ENCODE data around the gene ZNF862.
"Not testable (repeated sequence)": the region's sequence is repeated elsewhere in the genome, so short reads cannot be mapped to it uniquely, and the experiment has no call there.

The ZNF862 gene

DNA sequence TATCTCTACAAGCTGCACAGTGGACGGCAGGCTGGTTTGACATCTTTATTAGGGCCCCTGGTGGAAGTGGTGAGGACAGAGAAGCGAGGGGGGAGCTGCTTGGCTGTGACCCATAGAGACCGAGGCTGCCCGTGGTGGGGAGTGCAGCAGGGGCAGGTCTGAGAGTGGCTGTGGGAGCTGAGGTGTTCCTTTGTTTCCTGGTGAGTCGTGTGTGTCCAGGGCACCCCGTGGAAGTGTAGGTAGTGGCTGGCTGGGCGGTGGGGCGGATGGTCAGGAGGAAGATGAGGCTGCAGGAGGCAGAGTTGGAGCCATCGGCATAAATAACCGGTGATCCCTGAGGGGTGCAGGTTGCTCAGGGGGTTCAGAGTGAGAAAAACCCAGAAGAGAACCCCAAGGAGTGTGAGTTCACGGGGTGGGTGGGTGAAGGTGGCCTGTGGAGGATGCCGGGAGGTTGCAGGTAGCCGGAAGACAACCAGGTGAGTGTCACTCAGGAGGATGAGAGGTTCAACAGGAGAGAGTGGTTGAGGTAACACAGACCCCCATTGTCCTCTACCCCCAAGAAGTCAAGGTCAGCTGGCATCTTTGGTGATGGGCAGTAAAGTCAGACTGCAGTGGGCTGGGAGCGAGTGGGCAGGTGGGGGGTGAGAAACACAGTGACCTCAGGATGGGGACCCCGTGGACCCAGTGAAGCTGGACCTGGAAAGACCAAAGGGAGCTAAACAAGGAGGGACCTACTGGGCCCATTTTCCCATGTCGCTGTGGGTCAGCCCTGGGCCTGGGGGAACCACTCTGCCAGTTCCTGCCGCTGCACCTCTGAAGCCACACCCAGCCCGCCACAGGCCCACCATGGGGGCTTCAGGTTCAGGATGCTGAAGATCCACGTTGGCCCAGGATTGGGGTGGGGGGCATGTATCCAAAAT, 43.4 kb downstream of the ZNF862 start:
- H3K9me3 Mint-ChIP-seq = no peaks in the 10 kb centered on the region
- peaks cover 14% of the 10 kb centered on the region for H3K4me1 Mint-ChIP-seq (ENCODE audit: low read depth)
- no peaks in the 10 kb centered on the region for H3K27me3 Mint-ChIP-seq
- H3K4me3 Mint-ChIP-seq = no peak overlapping the region
- no peak overlapping the region for H3K27ac Mint-ChIP-seq
- H3K36me3 Mint-ChIP-seq (ENCODE audit: low read depth) = peaks cover 14% of the 10 kb centered on the region

DNA sequence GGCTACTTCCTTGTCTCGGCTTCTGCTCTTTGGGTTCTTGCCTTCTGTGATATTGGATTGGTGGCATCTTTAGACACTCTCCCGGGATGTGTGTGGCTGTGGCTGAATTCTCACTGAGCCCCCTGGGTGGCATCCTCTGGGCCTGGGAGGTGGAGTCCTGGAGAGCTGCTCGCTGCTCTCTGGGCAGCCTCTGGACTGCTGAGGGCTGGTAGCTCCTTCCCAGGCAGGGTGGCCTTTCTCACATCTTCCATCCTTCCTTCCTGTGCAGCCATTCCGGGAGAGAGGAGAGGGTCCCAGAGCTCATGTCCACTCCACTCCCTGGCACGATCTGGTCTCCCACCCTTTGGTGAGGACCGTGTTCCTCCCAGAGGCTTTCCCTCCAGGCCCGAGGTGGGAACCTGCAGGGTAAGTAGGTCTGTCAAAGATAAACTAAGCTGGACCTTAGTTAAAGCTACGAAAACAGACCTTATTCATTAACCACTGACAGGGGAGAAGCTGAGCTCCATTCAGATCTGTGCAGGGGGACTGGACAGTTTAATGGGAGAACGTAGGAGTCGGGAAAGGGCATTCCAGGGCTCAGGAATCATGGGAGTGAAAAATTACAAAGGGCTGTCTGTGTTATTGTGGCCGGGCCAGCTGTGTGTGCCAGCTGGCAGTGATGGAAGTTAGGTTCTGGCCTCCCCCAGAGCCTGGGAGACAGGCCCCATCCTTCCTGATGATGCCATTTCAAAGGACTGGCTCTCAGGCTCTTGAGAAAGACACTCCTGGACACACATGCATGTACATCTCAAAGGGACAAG, 44.3 kb downstream of the ZNF862 start:
- no peak overlapping the region for H3K27ac Mint-ChIP-seq
- peaks cover 14% of the 10 kb centered on the region for H3K4me1 Mint-ChIP-seq (ENCODE audit: low read depth)
- no peaks in the 10 kb centered on the region for H3K9me3 Mint-ChIP-seq
- H3K36me3 Mint-ChIP-seq (ENCODE audit: low read depth) = peaks cover 10% of the 10 kb centered on the region
- no peak overlapping the region for H3K4me3 Mint-ChIP-seq
- no peaks in the 10 kb centered on the region for H3K27me3 Mint-ChIP-seq

DNA sequence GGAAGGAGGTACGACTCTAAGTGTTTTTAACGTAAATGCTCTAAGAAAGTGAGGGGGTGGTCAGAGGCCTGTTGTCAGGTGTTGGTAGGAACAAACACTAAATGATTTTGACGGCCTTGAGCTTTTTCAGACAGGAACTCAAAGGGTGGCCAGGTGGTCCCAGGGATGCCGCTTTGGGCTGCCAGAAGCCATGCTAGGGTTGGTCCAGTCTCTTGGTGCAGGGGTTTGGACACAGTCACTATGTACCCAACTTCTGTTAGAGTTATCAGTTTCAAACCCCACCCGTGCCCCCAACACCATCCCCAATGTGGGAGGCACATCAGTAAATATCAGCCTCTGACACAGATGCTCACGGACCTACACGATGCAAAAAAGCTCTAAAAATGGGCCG, 44.9 kb downstream of the ZNF862 start:
- no peak overlapping the region for H3K4me3 Mint-ChIP-seq
- peak overlapping the region; percentile 37 for H3K27ac Mint-ChIP-seq
- no peaks in the 10 kb centered on the region for H3K27me3 Mint-ChIP-seq
- H3K9me3 Mint-ChIP-seq = no peaks in the 10 kb centered on the region
- peaks cover 4% of the 10 kb centered on the region for H3K36me3 Mint-ChIP-seq (ENCODE audit: low read depth)
- peaks cover 8% of the 10 kb centered on the region for H3K4me1 Mint-ChIP-seq (ENCODE audit: low read depth)

DNA sequence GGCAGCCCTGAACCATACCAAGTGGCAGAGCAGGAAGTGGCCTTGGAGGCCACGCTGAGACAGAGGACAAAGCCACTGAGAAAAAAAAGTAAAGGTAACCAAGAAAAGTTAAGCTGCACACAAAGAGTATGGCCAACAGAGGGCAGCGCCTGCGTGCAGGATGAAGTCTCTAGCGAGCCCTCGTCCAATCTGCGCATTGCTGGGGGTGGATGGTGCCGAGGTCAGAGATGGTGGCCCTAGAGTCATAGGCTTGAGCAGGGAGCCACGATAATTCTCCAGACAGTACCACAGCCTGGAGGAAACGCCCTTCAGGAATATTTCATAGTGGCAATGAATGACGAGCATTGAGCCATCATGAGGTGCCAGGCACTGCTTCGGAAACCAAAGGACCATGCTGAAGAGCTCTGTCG, 45.3 kb downstream of the ZNF862 start:
- H3K4me3 Mint-ChIP-seq = no peak overlapping the region
- no peaks in the 10 kb centered on the region for H3K9me3 Mint-ChIP-seq
- H3K27ac Mint-ChIP-seq = peak overlapping the region; percentile 37
- peaks cover 4% of the 10 kb centered on the region for H3K4me1 Mint-ChIP-seq (ENCODE audit: low read depth)
- no peaks in the 10 kb centered on the region for H3K27me3 Mint-ChIP-seq
- H3K36me3 Mint-ChIP-seq (ENCODE audit: low read depth) = no peaks in the 10 kb centered on the region

DNA sequence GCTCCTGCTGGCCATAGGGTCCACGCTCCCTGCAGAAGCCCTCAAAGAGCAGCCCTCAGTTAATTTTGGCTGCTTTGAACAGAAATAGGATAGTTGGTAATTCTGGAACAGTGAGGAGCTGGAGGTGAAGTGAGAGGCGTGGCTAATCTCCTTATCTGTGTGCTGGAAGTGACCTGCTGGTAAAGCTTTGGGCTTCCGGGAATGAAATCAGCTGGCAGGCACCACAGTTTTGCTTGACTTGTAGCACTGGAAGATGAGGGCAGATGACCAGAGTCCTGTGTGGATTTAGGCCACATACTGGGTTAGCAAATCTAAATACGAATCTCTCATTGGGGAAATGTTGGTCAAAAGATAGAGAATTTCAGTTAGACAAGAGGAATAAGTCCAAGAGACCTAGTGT, 45.8 kb downstream of the ZNF862 start:
- Mint-ChIP-seq H3K4me3 (no peak overlapping the region), H3K4me1 (ENCODE audit: low read depth) (peaks cover 4% of the 10 kb centered on the region), H3K27ac (no peak overlapping the region), H3K36me3 (ENCODE audit: low read depth) (no peaks in the 10 kb centered on the region), H3K27me3 (no peaks in the 10 kb centered on the region), H3K9me3 (no peaks in the 10 kb centered on the region)

DNA sequence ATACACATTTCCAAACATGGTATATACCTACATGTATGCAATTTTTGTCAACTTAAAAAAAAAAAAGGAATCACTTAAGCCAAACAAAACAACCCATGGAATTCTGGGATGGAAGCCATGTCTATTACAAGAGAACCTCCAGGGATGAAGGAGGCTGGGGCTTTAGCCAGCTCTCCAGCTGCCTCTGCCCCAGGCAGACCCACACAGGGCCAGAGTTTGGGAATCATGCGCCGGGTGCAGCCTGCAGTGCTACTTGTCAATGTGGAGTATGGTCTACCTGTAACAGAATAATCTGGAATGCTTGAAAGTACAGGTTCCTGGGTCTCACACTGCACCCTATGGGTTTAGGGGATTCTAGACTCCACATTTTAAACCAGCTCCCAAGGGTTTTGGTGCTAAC, 46.4 kb downstream of the ZNF862 start:
- Mint-ChIP-seq H3K9me3 (no peaks in the 10 kb centered on the region), H3K27me3 (no peaks in the 10 kb centered on the region), H3K4me3 (no peak overlapping the region), H3K36me3 (ENCODE audit: low read depth) (no peaks in the 10 kb centered on the region), H3K4me1 (ENCODE audit: low read depth) (peaks cover 4% of the 10 kb centered on the region), H3K27ac (no peak overlapping the region)

DNA sequence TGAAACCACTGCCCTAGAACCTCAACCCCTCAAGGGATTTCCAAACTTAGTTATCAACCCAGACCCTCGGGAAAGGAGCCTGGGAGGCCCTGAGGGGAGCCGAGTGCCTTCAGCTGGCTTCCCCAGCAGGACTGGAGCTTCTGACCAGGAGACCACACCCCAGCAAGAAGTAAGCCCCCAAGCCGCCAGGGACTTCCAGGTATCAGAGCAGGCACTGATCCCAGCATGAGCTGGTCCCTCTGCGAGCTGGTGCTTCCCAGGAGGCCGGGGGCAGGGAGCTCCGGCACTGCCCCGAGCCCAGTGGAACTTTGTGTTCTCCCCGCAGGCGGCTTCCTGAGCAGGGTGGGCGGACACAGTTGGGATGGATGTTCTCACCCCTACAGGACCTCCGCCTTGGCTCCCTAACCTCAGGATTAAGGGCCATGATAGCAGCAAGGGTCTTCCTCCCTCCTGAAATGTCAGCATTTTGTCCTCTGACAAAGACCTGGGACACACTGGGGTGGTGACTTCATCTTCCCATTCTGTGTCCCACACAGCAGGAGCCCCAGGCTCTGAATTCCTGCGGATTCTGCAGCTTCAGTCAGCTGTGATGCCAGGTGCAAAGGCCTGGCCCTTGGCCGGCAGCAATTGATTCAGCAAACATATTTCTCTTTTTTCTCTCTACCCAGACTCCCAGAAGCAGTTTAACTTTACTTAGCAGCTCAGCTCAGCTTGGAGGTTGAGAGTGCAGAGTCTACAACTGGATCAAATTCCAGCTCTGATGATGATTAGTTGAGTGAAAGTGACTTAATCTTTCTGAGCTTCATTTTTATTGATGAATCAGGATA, 47.2 kb downstream of the ZNF862 start:
- Mint-ChIP-seq H3K9me3 (no peaks in the 10 kb centered on the region), H3K27me3 (no peaks in the 10 kb centered on the region), H3K36me3 (ENCODE audit: low read depth) (no peaks in the 10 kb centered on the region), H3K4me3 (no peak overlapping the region), H3K27ac (no peak overlapping the region), H3K4me1 (ENCODE audit: low read depth) (peaks cover 4% of the 10 kb centered on the region)

DNA sequence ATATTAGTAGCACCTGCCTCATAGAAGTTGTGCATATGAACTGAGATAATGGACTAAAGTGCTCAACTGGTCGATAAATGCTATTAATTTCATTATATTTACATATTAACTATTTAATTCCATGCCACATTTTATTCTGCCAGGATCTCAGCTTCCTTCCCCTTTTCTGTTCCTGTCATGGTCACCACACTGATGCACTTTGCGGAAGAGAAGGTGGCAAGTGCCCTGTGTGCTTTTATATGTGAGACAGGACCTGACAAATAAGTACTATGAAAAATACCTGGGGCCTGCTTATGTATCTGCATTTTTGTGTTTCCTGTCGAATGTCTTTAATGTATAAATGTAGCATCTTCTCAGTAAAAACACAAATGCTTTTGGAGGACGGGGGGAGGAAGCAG, 47.8 kb downstream of the ZNF862 start:
- Mint-ChIP-seq H3K4me3 (no peak overlapping the region), H3K27ac (no peak overlapping the region), H3K27me3 (no peaks in the 10 kb centered on the region), H3K36me3 (ENCODE audit: low read depth) (no peaks in the 10 kb centered on the region), H3K9me3 (no peaks in the 10 kb centered on the region), H3K4me1 (ENCODE audit: low read depth) (peaks cover 4% of the 10 kb centered on the region)

DNA sequence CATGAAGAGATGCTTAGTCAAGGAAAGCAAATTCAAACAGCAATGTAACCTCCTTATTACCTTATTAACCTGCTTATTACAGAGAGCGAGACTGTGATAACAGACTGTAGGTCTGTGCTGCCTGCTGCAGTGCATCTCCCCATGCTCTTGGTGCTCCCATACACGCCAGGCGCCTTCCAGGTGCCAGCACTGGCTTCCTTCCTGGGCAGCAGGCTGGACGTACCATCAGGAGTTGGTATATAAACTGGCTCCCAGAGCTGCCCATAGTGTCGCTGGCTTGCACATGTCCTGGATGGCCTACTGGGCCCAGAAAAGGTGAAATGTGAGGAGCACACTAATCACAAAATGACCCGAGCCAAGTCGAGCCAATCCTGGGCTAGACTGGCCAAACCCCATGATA, 49.1 kb downstream of the ZNF862 start:
- no peak overlapping the region for H3K4me3 Mint-ChIP-seq
- H3K4me1 Mint-ChIP-seq (ENCODE audit: low read depth) = peaks cover 4% of the 10 kb centered on the region
- no peak overlapping the region for H3K27ac Mint-ChIP-seq

DNA sequence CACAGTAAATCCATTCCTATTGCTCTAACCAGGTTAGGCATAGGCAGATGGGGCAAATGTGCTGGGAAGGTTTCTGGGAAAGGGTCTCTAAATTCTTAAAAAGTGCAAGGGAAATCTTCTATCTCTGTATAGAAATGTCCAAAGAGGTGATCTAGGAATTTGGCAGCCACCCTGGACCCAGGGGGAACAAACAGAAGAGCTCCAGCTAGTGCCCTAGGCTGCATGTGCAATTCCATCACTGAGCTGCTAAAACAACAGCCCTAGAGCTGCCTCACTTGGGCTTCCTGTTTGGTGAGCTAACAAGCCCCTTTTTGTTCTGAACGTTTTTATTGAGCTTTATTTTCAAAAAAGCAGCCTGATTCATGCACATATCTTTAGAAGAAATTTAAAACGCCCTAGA, 52.5 kb downstream of the ZNF862 start:
- H3K9me3 Mint-ChIP-seq; H3K36me3 Mint-ChIP-seq (ENCODE audit: low read depth); H3K4me3 Mint-ChIP-seq; H3K27ac Mint-ChIP-seq; H3K27me3 Mint-ChIP-seq; H3K4me1 Mint-ChIP-seq (ENCODE audit: low read depth): not testable (repeated sequence)

More for the DNA sequence above, 49.1 kb downstream of the ZNF862 start:
- no peaks in the 10 kb centered on the region for H3K9me3 Mint-ChIP-seq
- no peaks in the 10 kb centered on the region for H3K36me3 Mint-ChIP-seq (ENCODE audit: low read depth)
- no peaks in the 10 kb centered on the region for H3K27me3 Mint-ChIP-seq

DNA sequence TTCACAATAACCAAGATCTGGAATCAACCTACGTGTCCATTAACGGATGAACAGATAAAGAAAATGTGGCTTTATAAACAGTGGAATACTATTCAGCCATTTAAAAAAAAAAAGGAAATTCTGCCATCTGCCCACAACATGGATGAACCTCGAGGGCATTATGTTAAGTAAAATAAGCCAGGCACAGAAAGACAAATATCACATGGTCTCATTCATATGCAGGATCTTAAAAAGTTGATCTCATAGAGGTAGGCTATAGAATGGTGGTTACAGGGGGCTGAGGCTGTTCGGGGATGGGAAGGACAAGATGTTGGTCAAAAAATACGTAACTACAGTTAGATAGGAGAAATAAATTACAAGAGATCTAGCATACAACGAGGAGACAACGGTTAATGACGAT, 56.8 kb downstream of the ZNF862 start:
- not testable (repeated sequence) for H3K4me3 Mint-ChIP-seq; H3K36me3 Mint-ChIP-seq (ENCODE audit: low read depth); H3K27me3 Mint-ChIP-seq; H3K27ac Mint-ChIP-seq; H3K4me1 Mint-ChIP-seq (ENCODE audit: low read depth); H3K9me3 Mint-ChIP-seq

DNA sequence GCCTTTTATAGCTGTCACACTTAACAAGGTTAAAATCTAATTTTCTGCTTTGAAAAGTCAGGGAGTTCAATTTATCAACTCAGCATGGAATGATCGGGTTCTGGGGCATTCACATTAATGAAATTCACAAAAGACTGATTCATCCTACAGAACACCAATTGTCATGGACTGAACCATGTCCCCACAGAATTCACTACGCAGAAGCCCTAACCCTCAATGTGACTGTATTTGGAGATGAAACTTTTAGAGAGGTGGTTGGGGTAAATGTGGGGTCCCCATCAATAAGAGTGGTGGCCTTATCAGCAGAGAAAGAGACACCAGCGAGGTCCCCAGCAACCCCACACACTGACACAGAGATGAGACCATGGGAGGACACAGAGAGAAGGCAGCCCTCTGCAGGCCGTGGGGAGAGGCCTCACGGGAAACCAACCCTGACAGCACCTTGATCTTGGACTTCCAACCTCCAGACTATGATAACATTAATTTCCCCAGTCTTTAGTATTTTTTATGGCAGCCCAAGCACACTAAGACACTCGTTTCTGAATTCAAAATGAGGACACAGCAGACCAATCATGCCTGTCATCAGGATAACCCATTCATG, 69.7 kb downstream of the ZNF862 start:
- H3K9me3 Mint-ChIP-seq; H3K4me3 Mint-ChIP-seq; H3K27me3 Mint-ChIP-seq; H3K4me1 Mint-ChIP-seq (ENCODE audit: low read depth); H3K27ac Mint-ChIP-seq; H3K36me3 Mint-ChIP-seq (ENCODE audit: low read depth): not testable (repeated sequence)

DNA sequence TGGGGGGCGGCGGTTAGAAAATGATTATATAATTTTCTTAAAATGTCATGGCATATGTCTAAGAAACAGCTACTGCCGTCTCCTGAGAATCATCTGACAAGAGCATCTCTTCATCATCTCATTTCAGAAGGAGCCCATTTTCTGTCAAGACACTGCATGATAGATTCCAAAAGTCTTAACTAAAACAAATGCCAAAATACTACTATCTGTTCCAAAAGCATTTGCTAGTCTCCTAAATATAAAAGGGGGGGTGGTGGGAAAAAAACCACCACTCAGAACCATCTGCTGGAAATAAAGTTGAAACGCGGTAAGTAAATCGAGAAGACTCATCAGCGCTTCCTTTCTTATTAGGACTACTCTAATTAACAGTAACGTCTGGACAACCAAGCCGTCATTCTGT, 72.0 kb downstream of the ZNF862 start:
- not testable (repeated sequence) for H3K27me3 Mint-ChIP-seq; H3K9me3 Mint-ChIP-seq; H3K36me3 Mint-ChIP-seq (ENCODE audit: low read depth); H3K27ac Mint-ChIP-seq; H3K4me1 Mint-ChIP-seq (ENCODE audit: low read depth); H3K4me3 Mint-ChIP-seq

DNA sequence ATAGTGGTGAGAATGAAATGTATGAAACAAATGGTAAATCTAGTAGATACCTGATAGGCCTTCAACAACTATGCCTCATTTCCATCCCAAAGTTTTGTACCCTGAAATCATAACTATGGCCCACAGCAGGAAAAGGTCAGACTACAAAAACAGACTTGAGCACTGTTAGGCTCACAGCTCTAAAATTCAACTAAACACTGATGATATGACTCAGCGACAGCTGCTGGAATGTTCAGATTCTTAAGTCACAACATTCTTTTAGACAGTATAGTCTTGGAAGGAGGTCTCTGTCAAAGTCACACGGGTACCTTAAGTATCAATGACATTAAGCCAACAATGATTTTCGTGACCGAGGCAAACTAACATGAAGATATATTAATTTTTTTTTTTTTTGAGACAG, 74.0 kb downstream of the ZNF862 start:
- not testable (repeated sequence) for H3K4me3 Mint-ChIP-seq; H3K36me3 Mint-ChIP-seq (ENCODE audit: low read depth); H3K27me3 Mint-ChIP-seq; H3K4me1 Mint-ChIP-seq (ENCODE audit: low read depth); H3K27ac Mint-ChIP-seq; H3K9me3 Mint-ChIP-seq
